GM21526 (cell line): ENCODE results near the gene CPOX.
A peak's percentile ranks its signal among the peaks of the same experiment; 100 is the strongest.
"Not testable (repeated sequence)": the region's sequence is repeated elsewhere in the genome, so short reads cannot be mapped to it uniquely, and the experiment has no call there.

Experiments
- ATAC-seq: cut with Tn5 transposase; IDR thresholded peaks from one replicate; pipeline ENCODE4 v1.9.1; 2021; ENCODE audit warnings: moderate library complexity; ENCODE audit not compliant: unreplicated experiment, low FRiP score

The CPOX gene

DNA sequence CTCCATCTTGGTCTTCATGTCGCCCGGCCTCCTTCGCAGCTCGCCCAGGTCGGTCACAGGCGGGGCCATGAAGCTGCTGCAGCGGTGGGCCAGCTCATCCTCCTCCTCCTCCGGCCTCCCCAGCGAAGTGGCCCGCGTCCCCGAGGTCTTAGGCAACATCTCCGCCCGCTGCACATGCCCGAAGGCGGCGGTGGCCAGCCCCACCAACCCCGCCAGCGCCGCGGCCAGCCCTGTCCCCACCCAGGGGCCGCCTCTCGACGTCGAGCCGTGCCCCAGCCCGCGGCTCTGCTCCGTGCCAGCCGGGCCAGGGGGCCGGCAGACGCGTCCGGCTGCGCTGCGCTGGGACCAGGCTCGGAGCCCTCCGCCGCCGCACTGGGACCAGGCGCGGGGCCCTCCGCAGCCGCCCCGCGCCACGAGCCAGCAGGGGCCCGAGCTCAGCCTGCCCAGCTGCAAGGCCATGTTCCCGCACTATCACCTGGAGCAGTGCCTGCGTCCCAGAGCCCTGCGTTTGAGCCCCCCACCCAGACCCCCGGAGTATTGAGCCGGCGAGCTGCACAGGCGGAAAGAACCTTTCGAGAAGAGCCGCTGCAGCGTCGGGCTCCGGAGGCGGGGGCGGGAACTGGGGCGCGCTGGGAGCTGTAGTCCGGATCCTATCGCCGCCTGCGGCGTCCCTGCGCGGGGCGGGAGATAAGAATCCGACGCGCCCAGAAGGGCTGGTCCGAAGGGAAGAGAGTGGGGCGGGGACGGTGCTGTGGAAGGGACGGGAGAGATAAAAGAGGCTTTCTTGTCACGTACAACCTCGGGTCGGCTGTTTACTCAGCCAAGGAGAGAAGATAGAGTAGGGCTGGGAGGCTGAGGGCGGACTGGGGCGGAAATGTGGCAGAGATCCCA lies at the start of gene CPOX:
Gene CPOX, minus strand, starts transcription at position 566 of the 891 bp plus-strand sequence. Its CDS starts 107 bp downstream, at position 459.
- peak; percentile 95 for ATAC-seq

GRCh38 chr3:98642769-98643168 lies 49.4 kb upstream of the CPOX start:
- not testable (repeated sequence) for ATAC-seq

DNA sequence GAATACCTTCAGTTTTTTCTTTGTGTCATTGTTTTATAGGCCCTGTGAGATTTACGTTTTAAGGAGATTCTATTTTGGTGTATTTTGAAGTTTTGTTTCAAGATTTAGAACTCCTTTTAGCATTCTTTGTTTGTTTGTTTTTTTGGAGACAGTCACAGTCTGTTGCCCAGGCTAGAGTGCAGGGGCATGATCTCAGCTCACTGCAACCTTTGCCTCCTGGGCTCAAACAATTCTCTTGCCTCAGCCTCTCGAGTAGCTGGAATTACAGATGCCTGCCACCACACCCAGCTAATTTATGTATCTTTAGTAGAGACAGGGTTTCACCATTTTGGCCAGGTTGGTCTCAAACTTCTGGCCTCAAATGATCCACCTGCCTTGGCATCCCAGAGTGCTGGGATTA lies 48.3 kb upstream of the CPOX start:
- ATAC-seq = not testable (repeated sequence)

DNA sequence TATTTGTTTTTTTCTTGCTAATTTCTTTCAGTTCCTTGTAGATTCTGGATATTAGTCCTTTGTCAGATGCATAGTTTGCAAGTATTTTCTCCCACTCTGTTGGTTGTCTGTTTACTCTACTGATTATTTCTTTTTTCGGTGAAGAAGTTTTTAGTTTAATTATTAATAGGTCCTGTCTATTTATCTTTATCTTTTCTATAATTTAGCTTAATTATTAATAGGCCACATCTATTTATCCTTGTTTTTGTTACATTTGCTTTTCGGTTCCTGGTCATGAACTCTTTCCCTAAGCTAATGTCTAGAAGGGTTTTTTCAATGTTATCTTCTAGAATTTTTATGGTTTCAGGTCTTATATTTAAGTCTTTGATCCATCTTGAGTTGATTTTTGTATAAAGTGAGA lies 45.1 kb upstream of the CPOX start:
- not testable (repeated sequence) for ATAC-seq

DNA sequence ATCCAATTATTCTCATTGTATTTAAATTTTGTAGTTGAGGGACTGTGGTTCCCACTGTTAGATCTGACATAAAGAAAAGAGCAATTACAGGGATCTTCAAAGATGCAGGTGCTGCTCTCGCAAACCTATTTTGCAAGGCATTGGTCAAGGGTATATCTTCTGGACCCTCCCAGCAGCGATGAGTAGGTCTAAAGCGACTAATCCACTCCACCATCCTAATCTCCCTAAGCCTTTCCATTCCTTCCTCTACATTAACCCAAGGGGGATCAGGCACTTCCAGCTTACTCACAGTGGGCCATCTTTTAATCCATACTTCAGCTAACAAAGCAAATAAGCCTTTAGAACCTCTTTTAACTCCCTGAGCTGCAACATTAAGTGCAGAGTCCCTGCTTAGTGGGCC lies 37.0 kb upstream of the CPOX start:
- ATAC-seq = no peak

- ATAC-seq = no peak
Measured at GRCh38 chr3:98628317-98628716, 34.9 kb upstream of the CPOX start.

DNA sequence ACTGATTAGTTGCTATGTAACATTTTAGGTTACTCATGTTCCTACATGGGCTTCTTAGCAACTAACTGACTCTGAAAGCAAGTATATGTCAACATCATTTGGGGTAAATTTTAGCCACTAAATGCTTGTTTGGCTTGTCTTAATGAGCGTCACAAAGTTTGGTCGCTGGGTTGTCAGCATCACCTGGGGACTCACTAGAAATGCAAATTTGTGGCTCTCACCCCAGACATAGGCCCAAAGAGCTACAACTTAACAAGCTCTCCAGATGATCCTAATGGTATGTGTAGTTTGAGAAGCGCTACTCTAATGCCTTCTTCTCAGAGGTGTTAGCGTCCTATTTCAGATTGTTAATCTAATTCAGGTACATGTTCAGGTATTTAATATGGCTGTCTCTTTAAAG lies 32.7 kb upstream of the CPOX start:
- no peak for ATAC-seq

DNA sequence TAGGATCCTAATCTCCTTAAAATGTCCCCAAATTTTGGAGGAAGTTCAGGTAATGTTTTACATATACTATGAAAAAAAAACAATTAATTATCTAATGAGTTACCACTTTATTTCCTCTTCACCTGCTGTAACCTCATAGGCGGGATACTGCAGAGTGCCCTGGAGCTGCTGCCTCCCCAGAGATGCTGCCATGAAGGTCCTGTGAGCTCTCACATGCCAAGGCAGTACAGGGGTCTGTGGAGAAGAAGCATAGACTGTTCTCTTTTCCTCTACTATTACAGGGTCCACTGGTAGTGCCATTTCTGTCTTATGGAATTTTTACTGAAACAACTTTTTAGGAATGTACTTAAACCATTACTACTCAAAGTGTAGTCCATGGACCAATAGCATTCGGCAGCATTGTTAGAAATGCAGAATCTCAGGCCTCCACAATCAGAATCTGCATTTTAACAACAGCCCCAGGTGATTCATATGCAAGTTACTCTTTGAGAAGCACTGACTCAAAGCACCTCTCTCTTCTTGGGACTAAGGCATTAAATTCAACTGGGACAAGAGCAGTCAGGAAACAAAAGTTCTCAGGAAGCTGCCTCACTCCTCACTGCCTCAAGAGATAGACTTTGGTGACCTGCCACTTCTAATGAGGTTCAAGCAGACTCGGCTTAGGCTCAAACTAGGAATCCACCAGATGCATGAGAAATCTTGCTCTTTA lies 30.3 kb upstream of the CPOX start:
- no peak for ATAC-seq

DNA sequence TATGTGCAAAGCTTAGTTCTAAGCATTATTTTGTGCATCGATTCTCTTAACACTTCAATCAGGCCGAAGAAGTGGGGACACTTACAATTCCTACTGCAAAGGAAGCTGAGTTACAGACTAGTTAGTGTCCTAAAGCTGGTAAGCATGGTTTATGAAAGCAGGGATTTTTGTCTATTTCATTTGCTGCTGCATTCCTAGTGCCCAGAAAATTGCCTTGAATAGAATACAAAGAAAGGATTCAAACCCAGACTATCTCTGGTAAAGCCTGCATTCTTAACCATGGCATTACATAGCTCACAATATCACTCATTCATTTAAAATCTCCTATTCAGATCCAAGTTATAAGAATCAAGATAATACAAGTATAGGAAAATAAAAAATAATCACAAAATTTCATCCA lies 24.4 kb upstream of the CPOX start:
- no peak for ATAC-seq

DNA sequence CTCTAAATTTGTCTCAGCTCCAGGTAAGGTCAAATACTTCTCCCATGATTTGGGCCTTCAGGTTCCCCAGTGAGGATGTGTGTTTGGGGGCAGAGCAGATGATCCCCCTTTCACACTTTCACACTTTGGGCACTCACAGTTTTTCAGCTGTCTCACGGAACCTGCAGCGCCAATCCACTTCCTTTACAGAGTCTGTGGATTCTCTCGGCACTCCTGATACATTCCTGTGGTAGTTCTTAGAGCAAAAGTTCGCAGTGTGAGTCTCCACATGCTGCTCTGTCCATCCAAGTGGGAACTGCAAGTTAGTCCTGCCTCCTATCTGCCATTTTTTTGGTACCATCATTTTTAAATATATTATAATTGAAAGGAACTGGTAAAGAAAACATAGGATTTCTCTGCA lies 20.2 kb upstream of the CPOX start:
- no peak for ATAC-seq

- ATAC-seq = peak; percentile 85
Measured at GRCh38 chr3:98612996-98613517, 19.6 kb upstream of the CPOX start.

DNA sequence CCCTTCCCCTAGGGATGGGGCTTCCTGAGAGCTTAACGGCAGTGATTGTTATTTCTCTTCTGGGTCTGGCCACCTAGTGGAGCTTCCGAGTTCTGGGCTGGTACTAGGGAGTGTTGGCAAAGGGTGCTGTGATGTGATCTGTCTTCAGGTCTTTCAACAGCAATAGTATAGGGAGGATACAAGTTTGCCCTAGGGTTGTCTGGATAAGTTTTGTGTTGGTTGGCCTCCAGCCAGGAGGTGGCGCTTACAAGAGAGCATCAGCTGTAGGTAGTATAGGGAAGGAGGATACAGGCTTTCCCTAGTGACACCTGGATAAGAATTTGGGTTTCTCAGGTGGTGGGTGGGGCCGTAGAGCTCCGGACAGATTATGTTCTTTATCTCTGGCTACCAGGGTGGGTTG lies 19.2 kb upstream of the CPOX start:
- peak; percentile 52 for ATAC-seq

DNA sequence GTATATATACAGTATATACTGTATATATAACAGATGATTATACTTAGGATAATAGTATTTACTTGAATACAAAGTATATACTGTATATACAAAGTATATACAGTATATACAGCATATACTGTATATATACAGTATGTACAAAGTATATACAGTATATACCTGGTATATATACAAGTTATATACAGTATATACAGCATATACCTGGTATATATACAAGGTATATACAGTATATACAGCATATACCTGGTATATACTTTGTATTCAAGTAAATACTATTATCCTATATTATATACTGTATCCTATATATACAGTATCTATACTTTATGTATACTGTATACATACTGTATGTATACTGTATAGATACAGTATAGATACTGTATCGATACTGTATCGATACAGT lies 14.6 kb upstream of the CPOX start:
- no peak for ATAC-seq

- ATAC-seq = no peak
Measured at GRCh38 chr3:98603580-98603979, 10.2 kb upstream of the CPOX start.

- peak; percentile 62 for ATAC-seq
Measured at GRCh38 chr3:98602078-98602678, 8.8 kb upstream of the CPOX start.

DNA sequence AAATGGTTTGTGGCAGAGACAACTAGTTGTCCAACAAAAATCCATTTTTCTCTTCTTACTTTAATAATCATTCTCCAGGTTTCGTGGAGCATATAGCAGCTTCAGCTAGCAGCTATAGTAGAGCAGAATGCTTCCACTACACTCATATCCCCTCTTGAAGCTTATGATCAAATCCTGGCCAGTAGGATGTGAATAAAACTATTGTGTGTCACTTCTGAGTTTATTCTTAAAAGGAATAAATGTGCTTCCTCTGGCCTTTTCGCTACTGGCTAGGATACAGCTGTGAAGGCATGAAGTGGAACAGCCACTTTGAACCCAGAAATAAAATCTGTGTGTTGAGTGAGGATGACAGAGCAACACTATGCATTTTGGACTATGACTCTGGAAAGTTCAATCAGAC lies 7.8 kb upstream of the CPOX start:
- no peak for ATAC-seq

DNA sequence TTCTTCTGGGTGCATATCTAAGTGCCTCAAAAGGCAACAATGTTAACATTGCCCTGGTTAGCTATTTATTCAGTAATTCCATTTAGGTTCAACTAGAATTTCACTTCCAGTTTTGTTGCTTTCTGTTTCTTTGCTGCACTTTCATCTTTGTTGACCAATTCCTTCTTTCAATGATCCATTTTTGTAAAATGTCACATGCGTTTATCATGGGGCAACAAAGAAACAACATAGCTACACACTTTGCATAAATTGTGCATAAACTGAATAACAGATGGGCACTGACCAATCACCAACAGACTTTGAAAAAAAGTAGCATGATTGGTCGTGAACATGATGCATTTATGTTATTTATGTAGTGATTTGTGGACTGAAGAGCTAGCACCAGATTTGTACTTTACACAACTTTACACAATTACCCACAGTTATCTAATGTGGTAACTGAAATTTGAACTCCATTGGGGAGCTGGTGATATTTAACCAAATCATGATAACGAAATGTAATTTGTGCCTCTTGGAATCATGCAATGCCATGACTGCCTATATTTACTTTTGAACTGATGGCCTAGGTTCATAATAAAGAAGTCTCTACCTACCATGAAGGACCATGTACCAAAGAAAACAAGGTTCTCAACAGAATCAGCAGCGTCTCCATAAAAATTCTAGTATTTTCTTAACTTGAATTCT lies 7.1 kb upstream of the CPOX start:
- ATAC-seq = peak; percentile 39

- ATAC-seq = no peak
Measured at GRCh38 chr3:98599647-98600411, 6.4 kb upstream of the CPOX start.

DNA sequence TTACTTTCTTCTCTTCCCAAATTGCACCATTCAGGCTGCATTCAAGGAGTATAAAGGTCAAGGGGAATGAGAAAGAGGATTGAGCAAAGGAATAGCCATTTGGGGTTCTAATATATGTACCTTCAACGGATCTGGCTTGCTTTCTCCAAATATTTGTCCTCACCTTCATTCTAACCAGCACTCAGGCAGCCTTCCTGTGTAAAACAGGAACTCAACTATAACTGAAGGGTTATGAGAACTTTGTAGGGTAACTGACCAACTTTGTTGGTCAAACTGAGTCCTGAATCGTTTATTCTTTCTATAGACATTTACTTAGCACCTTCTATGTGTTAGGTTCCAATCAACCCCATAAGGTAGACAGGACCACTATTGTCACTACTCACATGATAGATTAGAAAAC lies 5.1 kb upstream of the CPOX start:
- ATAC-seq = no peak
